ENCODE results near the gene GALC. TPM values are rescaled to one million over a fixed set of nuclear protein-coding genes. Genes with fewer than 3 reads are reported as not detected.

Gene GALC
- total and polyA plus RNA-seq, 2 donors (not counting 3 experiments of a cell fraction or from before 2014, with no cell fraction given) = 12.4 to 14.2 TPM

DNA sequence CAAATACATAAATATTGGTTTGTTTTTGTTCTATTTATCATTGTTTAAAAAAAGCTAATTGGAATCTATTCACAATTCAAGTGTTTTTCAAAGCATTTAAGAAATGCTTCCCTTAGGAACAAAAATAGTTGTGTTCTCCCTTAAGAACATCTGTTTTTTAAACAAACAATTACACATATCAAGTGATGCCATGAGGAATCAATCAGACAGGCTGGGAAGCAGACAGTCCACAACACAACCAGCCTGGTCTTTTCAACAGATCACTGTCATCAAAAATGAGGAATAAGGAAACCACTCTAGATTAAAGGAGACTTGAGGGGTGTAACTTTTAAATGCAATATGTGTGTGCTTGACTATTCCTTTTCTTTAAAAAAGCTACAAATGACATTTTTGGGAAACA lies 25.5 kb downstream of the GALC start:
- H3K9me1 ChIP-seq (replicated peaks; ENCODE audit: control insufficient read depth, extremely low read depth, insufficient read depth, low read length) = no peaks in the 10 kb centered on the region
- FAIRE-seq = no peak

GRCh38 chr14:87966816-87967215 lies 26.2 kb downstream of the GALC start:
- dilution Hi-C loops (cut with MboI; ENCODE audit: extremely low pct_ligation_motif_present, low sequenced_read_pairs) = no loop called here
- ChIA-PET POLR2A (no interaction called here), CTCF (interaction anchor here (0.8 to 0.9 kb wide), 2 partner anchors 19 to 21 kb away, joined by 3 read pairs; no protein-coding TSS in a partner anchor)
- Histone ChIP-seq H2AFZ (ENCODE audit: low read depth, low read length) (no peak overlapping the region), H3K4me1 (ENCODE audit: control insufficient read depth, extremely low read depth, insufficient read depth, low read length) (no peaks in the 10 kb centered on the region), H3K4me3 (replicated peaks in 1 of 3; ENCODE audit: insufficient read depth in 1 of 3, low read depth in 1 of 3, low read length in 3 of 3) (no peak overlapping the region), H3K27ac (ENCODE audit: insufficient read depth, low read depth, low read length) (no peak overlapping the region), H3K79me2 (ENCODE audit: control insufficient read depth, insufficient read depth, low read length) (no peaks in the 10 kb centered on the region), H3K9ac (replicated peaks; ENCODE audit: extremely low read depth, insufficient read depth, low read length) (no peak overlapping the region), H3K9me3 (replicated peaks; ENCODE audit: control insufficient read depth, insufficient read depth, low read length) (no peaks in the 10 kb centered on the region), H3K36me3 (ENCODE audit: control insufficient read depth in 2 of 2, extremely low read depth in 1 of 2, insufficient read depth in 2 of 2, low read length in 2 of 2) (peaks cover 0 to 3% of the 10 kb centered on the region in 2 experiments), H3K27me3 (ENCODE audit: control insufficient read depth in 2 of 2, insufficient read depth in 2 of 2, low read length in 2 of 2) (no peaks in the 10 kb centered on the region), H3K4me2 (ENCODE audit: insufficient read depth, low read length) (no peak overlapping the region), H3K9me1 (replicated peaks; ENCODE audit: control insufficient read depth, extremely low read depth, insufficient read depth, low read length) (no peaks in the 10 kb centered on the region), H4K20me1 (replicated peaks; ENCODE audit: control insufficient read depth, extremely low read depth, insufficient read depth, low read length) (no peaks in the 10 kb centered on the region)
- FAIRE-seq (no peak), DNase-seq (ENCODE audit: low read depth, low spot score) (no peak)
- no TSS peak for BruUV-seq (replicated peaks)
- no peak for TF ChIP-seq JUN (IDR thresholded peaks at IDR 0.05; ENCODE audit: borderline replicate concordance, insufficient read depth, insufficient read length, low read depth)
- TF ChIP-seq FOS (IDR thresholded peaks at IDR 0.05; ENCODE audit: borderline replicate concordance, insufficient read depth, low read length) = no peak
- TF ChIP-seq, protein P1, sequence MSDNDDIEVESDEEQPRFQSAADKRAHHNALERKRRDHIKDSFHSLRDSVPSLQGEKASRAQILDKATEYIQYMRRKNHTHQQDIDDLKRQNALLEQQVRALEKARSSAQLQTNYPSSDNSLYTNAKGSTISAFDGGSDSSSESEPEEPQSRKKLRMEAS (IDR thresholded peaks at IDR 0.05; ENCODE audit: insufficient read depth, insufficient read length) = no peak
- TF ChIP-seq POLR2AphosphoS5 (IDR thresholded peaks at IDR 0.05; ENCODE audit: insufficient read depth, low read depth, low read length) = no peak
- no peak for TF ChIP-seq MYC (IDR thresholded peaks at IDR 0.05; ENCODE audit: low read depth, low read length)
- no peak for TF ChIP-seq POLR2A (IDR thresholded peaks at IDR 0.05; ENCODE audit: low read depth, low read length)
- no peak for TF ChIP-seq EZH2 (IDR thresholded peaks at IDR 0.05; ENCODE audit: borderline replicate concordance, low read depth, low read length, severe bottlenecking)
- TF ChIP-seq GATA2 (IDR thresholded peaks at IDR 0.05; ENCODE audit: insufficient read depth, insufficient read length, low read depth, low read length) = no peak
- TF ChIP-seq CTCF (IDR thresholded peaks at IDR 0.05; ENCODE audit: extremely low read depth in 1 of 2, insufficient read depth in 1 of 2, low read depth in 1 of 2, low read length in 2 of 2) = no peak
- intact Hi-C loops (cut with micrococcal nuclease) = no loop called here

More for the DNA sequence above, 25.5 kb downstream of the GALC start:
- CTCF ChIA-PET = interaction anchor here (1.3 kb wide), 1 partner anchor 22 kb away, joined by 4 read pairs; no protein-coding TSS in a partner anchor
- no peak for DNase-seq (ENCODE audit: low read depth, low spot score)
- H2AFZ ChIP-seq (ENCODE audit: low read depth, low read length) = no peak overlapping the region
- H3K36me3 ChIP-seq (ENCODE audit: control insufficient read depth in 2 of 2, extremely low read depth in 1 of 2, insufficient read depth in 2 of 2, low read length in 2 of 2) = peaks cover 0 to 3% of the 10 kb centered on the region in 2 experiments
- TF ChIP-seq CTCF (IDR thresholded peaks at IDR 0.05; ENCODE audit: extremely low read depth in 1 of 2, insufficient read depth in 1 of 2, low read depth in 1 of 2, low read length in 2 of 2) = no peak
- intact Hi-C loops (cut with micrococcal nuclease) (no loop called here), dilution Hi-C loops (cut with MboI; ENCODE audit: extremely low pct_ligation_motif_present, low sequenced_read_pairs) (no loop called here)
- no peaks in the 10 kb centered on the region for H3K27me3 ChIP-seq (ENCODE audit: control insufficient read depth in 2 of 2, insufficient read depth in 2 of 2, low read length in 2 of 2)
- POLR2A ChIA-PET = no interaction called here
- no peak overlapping the region for H3K4me3 ChIP-seq (replicated peaks in 1 of 3; ENCODE audit: insufficient read depth in 1 of 3, low read depth in 1 of 3, low read length in 3 of 3)
- H3K4me1 ChIP-seq (ENCODE audit: control insufficient read depth, extremely low read depth, insufficient read depth, low read length) = no peaks in the 10 kb centered on the region
- no peak overlapping the region for H3K4me2 ChIP-seq (ENCODE audit: insufficient read depth, low read length)
- H3K9ac ChIP-seq (replicated peaks; ENCODE audit: extremely low read depth, insufficient read depth, low read length) = no peak overlapping the region
- no TSS peak for BruUV-seq (replicated peaks)
- H3K79me2 ChIP-seq (ENCODE audit: control insufficient read depth, insufficient read depth, low read length) = no peaks in the 10 kb centered on the region
- H3K27ac ChIP-seq (ENCODE audit: insufficient read depth, low read depth, low read length) = no peak overlapping the region
- H4K20me1 ChIP-seq (replicated peaks; ENCODE audit: control insufficient read depth, extremely low read depth, insufficient read depth, low read length) = no peaks in the 10 kb centered on the region
- H3K9me3 ChIP-seq (replicated peaks; ENCODE audit: control insufficient read depth, insufficient read depth, low read length) = no peaks in the 10 kb centered on the region

Data from endothelial cell of umbilical vein (primary cell).